Smooth muscle cell (in vitro differentiated cells): ENCODE measurements around the gene NLGN1. TPM values are rescaled to one million over a fixed set of nuclear protein-coding genes. Genes with fewer than 3 reads are reported as not detected.

Experiments used
- DNase-seq: peaks from one replicate; lab custom pipeline; 2025; ENCODE audit not compliant: unreplicated experiment; lab: John Stamatoyannopoulos, UW
- H2AFZ ChIP-seq: fragments of 200-600 bp; sonication (generic); 2 replicates; pipeline ENCODE4 v1.6.0; 2016; ENCODE audit warnings: antibody characterized with exemption, low read depth, mild to moderate bottlenecking
- H3F3A ChIP-seq: fragments of 200-600 bp; sonication (generic); 2 replicates; pipeline ENCODE4 v1.6.0; 2017; ENCODE audit warnings: antibody characterized with exemption, low read depth
- H3K27ac ChIP-seq: fragments of 200-600 bp; sonication (generic); 2 replicates; pipeline ENCODE4 v1.5.1; 2016; ENCODE audit warnings: low read depth, mild to moderate bottlenecking
- H3K27me3 ChIP-seq: fragments of 200-600 bp; sonication (generic); 2 replicates; pipeline ENCODE4 v1.6.1; 2016; ENCODE audit warnings: low read depth, mild to moderate bottlenecking
- H3K36me3 ChIP-seq: fragments of 200-600 bp; sonication (generic); 2 replicates; pipeline ENCODE4 v1.5.1; 2016; ENCODE audit warnings: low read depth
- H3K4me1 ChIP-seq: fragments of 200-600 bp; sonication (generic); 2 replicates; pipeline ENCODE4 v1.5.1; 2016; ENCODE audit warnings: low read depth
- H3K4me2 ChIP-seq: fragments of 200-600 bp; sonication (generic); 2 replicates; pipeline ENCODE4 v1.6.0; 2016; ENCODE audit warnings: mild to moderate bottlenecking
- H3K4me3 ChIP-seq: fragments of 200-600 bp; sonication (generic); 2 replicates; pipeline ENCODE4 v1.5.1; 2016; ENCODE audit warnings: mild to moderate bottlenecking
- H3K79me2 ChIP-seq: fragments of 200-600 bp; sonication (generic); 2 replicates; pipeline ENCODE4 v1.6.0; 2016; ENCODE audit warnings: low read depth, mild to moderate bottlenecking
- H3K9ac ChIP-seq: fragments of 200-600 bp; sonication (generic); 2 replicates; pipeline ENCODE4 v1.6.0; 2016; ENCODE audit warnings: low read depth
- H3K9me3 ChIP-seq: fragments of 200-600 bp; sonication (generic); replicated peaks from 2 replicates; pipeline ENCODE4 v1.5.1; 2016; ENCODE audit warnings: low read depth
- H4K20me1 ChIP-seq: fragments of 200-600 bp; sonication (generic); 2 replicates; pipeline ENCODE4 v1.6.0; 2016; ENCODE audit warnings: low read depth
- CTCF ChIP-seq: fragments of 200-600 bp; sonication (generic); IDR thresholded peaks from 2 replicates; pipeline ENCODE4 v1.5.1; 2017; ENCODE audit warnings: borderline replicate concordance, mild to moderate bottlenecking, antibody characterized with exemption; ENCODE audit not compliant: insufficient read depth, poor library complexity, severe bottlenecking
- WGBS: methylation state at CpG from one replicate; pipeline ENCODE4 v1.1.7; 2016; ENCODE audit warnings: low lambda C conversion rate; 5-methylcytosine and 5-hydroxymethylcytosine counted together
- polyA plus RNA-seq: library from polyadenylated mRNA; unstranded; fragments of >200 nt; fragmentation: Nextera tagmentation; extraction: Ambion mirVana; gene quantifications from 2 replicates; pipeline ENCODE4 v1.2.1, GENCODE V29; 2016
- total RNA-seq: library from RNA; depleted of rRNA; stranded (reverse); fragments of >200 nt; gene quantifications from 2 replicates; pipeline ENCODE4 v1.2.3, GENCODE V29; 2014

The NLGN1 gene
- total and polyA plus RNA-seq, 2 experiments from 2014 or later: 0.04 TPM; not detected in 1

GRCh38 chr3:173796405-173796804 is 398.9 kb downstream of the NLGN1 start:
- no peak overlapping the region for H3K9ac ChIP-seq
- H2AFZ ChIP-seq: peak overlapping the region; percentile 32
- no peaks in the 10 kb centered on the region for H4K20me1 ChIP-seq
- no peaks in the 10 kb centered on the region for H3K79me2 ChIP-seq
- H3K4me1 ChIP-seq: no peaks in the 10 kb centered on the region
- no peaks in the 10 kb centered on the region for H3K36me3 ChIP-seq
- no peak for DNase-seq
- TF ChIP-seq CTCF: no peak
- no peaks in the 10 kb centered on the region for H3F3A ChIP-seq
- no peaks in the 10 kb centered on the region for H3K9me3 ChIP-seq
- 88% methylated on average over 1 of the region's 1 CpG for WGBS
- H3K27ac ChIP-seq: no peak overlapping the region
- H3K4me3 ChIP-seq: no peak overlapping the region
- no peak overlapping the region for H3K4me2 ChIP-seq
- H3K27me3 ChIP-seq: no peaks in the 10 kb centered on the region

GRCh38 chr3:173796890-173797289 is 399.3 kb downstream of the NLGN1 start:
- H3K36me3 ChIP-seq: no peaks in the 10 kb centered on the region
- no peak overlapping the region for H3K9ac ChIP-seq
- no peaks in the 10 kb centered on the region for H3K79me2 ChIP-seq
- H3K4me3 ChIP-seq: no peak overlapping the region
- H3K4me2 ChIP-seq: no peak overlapping the region
- no peaks in the 10 kb centered on the region for H3K9me3 ChIP-seq
- no peaks in the 10 kb centered on the region for H4K20me1 ChIP-seq
- H3K27me3 ChIP-seq: no peaks in the 10 kb centered on the region
- H3K4me1 ChIP-seq: no peaks in the 10 kb centered on the region
- H2AFZ ChIP-seq: peak overlapping the region; percentile 32
- no peak for TF ChIP-seq CTCF
- H3F3A ChIP-seq: no peaks in the 10 kb centered on the region
- no peak overlapping the region for H3K27ac ChIP-seq
- WGBS: 48% methylated on average over 3 of the region's 3 CpGs
- no peak for DNase-seq

- Histone ChIP-seq H3K36me3 (no peaks in the 10 kb centered on the region), H3F3A (no peaks in the 10 kb centered on the region), H2AFZ (no peak overlapping the region), H3K4me2 (no peak overlapping the region), H4K20me1 (no peaks in the 10 kb centered on the region), H3K4me1 (no peaks in the 10 kb centered on the region), H3K9ac (no peak overlapping the region), H3K27me3 (no peaks in the 10 kb centered on the region), H3K27ac (no peak overlapping the region), H3K4me3 (no peak overlapping the region), H3K9me3 (no peaks in the 10 kb centered on the region), H3K79me2 (no peaks in the 10 kb centered on the region)
- no peak for DNase-seq
- TF ChIP-seq CTCF: no peak
- WGBS: 69% methylated on average over 4 of the region's 4 CpGs
Measured at GRCh38 chr3:173799060-173799816, 401.7 kb downstream of the NLGN1 start.

GRCh38 chr3:173800154-173800553 is 402.6 kb downstream of the NLGN1 start:
- Histone ChIP-seq H3K4me3 (no peak overlapping the region), H3K9ac (no peak overlapping the region), H3K4me1 (no peaks in the 10 kb centered on the region), H3K79me2 (no peaks in the 10 kb centered on the region), H2AFZ (no peak overlapping the region), H3K9me3 (no peaks in the 10 kb centered on the region), H3K4me2 (no peak overlapping the region), H3F3A (no peaks in the 10 kb centered on the region), H4K20me1 (no peaks in the 10 kb centered on the region), H3K27ac (no peak overlapping the region), H3K36me3 (no peaks in the 10 kb centered on the region), H3K27me3 (no peaks in the 10 kb centered on the region)
- 26% methylated on average over 2 of the region's 2 CpGs for WGBS
- no peak for TF ChIP-seq CTCF
- no peak for DNase-seq
